HG03196 (cell line): Measurements from ENCODE around the gene CLASP1.

Source experiments
- ATAC-seq: cut with Tn5 transposase; IDR thresholded peaks from one replicate; pipeline ENCODE4 v1.9.1; 2021; ENCODE audit not compliant: unreplicated experiment

CLASP1 gene

DNA sequence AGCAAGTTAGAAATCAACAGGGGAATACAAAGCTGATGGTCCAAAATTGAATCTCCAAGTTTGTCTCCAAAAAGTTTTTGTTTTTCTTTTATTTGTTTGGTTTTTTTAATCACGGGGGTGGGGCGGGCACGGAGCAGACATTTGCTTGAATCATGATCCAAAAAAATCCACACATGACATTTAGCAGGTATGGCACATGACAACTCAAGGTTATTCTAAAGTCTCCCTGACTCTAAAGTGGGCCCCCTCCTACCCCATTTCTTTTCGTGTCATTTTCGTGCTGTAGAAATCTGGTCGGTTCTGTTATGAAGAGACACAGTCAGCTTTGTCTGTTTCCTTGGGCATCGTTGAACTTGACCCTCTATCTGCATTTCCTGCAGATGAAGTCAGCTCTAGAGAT lies 104.0 kb downstream of the CLASP1 start:
- no peak for ATAC-seq

DNA sequence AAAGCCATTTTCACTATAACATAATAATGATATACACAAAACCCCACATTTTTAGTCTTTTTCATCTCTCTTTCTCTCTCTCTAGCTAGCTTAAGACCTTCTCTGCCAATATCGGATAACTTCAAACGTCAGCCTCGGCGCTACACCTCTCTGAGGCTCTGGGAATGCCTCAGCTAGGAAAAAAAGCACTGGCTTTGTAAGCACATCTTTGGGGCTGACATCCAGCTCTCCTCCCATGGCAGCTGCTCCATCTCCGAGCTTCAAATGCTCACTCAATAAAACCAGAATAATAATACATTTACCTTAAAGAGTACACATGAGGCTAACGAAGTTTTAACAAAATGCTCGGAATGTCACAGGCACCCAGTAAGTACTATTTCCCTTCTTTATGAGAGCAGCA lies 107.8 kb downstream of the CLASP1 start:
- ATAC-seq: no peak

DNA sequence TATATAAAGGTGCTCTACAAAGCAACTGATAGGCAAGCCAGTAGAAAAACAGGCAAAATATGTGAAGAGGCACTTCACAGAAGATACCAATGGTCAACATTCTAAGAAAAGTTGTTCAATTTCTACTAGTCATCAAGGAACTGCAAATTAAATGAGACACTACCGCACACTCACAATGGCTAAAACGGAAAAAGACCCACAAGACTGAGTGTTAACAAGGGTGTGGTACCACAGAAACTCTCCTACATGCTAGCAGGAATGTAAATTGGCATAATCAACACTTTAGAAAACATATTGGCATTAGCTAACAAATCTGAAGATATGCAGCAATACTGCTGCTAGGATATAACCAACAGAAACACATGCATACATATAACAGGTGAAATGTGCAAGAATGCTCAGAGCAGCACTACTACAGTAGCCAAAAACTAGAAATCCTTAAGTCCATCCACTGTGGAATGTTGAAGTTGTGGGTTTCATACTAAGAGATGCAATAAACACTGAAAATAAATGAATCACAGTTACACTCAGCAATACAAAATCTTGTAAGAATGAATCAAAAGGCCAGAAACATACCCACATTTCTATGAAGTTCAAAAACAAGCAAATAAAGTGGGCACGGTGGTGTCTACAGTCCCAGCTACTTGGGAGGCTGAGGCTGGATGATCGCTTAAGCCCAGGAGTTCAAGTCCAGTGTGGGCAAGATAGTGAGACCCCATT lies 109.4 kb downstream of the CLASP1 start:
- ATAC-seq: no peak

DNA sequence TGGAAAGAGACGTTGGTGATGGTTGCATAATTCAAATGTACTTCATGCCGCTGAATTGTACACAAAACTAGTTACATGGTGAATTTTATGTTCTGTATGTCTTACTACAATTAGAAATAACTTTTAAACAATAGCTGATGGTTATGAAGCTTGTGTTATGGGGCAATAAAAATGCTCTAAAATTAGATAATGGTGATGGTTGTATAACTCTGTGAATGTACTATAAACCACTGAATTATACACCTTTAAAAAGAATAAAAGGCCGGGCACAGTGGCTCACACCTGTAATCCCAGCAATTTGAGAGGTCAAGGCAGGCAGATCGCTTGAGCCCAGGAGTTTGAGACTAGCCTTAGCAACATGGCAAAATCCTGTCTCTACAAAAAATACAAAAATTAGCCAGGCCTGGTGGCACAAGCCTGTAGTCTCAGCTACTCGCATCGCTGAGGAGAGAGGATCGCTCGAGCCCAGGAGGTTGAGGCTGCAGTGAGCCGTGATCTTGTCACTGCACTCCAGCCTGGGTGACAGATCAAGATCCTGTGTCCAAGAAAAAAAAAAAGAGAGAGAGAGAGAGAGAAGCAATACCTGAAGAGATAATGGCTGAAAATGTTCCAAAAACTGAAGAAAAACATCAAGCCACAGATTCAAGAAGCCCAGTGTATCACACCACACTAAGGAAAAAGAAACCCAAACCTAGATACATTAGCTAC lies 112.3 kb downstream of the CLASP1 start:
- no peak for ATAC-seq

DNA sequence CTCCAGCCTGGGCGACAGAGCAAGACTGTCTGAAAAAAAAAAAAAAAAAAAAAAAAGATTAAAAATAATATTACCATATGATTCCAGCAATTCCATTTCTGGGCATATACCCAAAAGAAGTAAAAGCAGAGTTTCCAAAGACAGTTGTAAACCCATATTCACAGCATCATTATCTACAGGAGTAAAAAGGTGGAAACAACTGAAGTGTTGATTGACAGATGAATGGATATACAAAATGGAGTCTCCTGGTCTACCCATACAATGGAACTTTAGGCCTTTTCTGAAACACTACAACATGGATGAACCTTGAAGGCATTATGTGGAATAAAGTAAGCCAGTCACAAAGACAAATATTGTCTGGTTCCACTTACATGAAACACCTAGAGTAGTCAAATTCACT lies 112.9 kb downstream of the CLASP1 start:
- ATAC-seq: no peak

DNA sequence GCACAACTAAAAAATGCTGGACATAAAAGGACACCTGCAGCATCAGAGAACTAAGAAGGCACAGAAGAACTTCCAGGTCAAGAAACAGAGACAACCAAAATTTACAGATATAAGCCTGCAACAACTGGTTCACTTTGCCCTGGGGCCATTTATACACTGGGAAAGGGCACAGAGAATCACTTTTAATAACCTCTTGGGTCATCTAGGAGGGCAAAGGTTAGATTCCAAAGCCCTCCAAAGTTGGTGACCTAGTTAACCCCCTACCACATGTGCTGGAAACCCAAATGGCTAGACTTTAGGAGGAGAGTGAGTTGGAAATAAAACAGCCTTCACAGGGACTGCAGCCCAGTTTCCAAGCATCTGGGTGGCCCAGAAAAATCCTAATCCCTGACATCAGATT lies 115.3 kb downstream of the CLASP1 start:
- no peak for ATAC-seq

DNA sequence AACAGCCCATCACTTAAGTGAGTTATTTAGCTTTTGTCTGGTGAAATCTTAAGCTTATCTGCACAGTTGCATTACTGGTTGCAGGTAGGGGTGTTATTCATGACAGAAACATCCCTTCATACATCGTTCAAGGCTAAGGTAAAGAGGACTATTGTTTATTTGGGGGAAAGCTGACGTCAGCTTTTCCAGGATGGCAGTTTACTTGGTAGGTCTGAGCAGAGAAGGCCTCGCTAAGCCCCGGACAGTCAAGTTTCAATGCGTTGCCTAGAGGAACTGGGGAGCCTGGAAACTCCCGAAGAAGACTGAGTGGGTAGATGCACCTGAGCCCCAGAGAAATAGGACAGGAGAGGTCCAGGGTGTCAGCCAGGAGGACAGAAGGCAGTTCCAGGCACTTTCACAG lies 116.4 kb downstream of the CLASP1 start:
- ATAC-seq: no peak

DNA sequence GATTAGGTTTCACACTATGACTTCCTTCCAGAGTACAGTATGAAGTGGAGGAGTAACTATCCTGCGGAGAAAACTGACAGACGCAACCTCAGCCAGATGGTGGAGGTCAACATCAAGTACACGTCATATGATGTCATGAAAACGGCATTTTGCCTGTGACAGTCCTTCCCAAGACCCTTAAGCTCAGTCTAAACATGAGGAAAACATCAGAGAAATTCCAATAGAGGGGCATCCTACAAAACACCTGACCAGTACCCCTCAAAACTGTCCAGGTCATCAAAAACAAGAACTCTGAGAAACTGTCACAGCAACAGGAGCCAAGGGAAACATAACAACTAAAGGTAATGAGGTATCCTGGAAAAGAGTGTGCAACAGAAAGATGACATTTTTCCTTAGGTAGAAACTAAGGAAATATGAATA lies 116.9 kb downstream of the CLASP1 start:
- no peak for ATAC-seq

DNA sequence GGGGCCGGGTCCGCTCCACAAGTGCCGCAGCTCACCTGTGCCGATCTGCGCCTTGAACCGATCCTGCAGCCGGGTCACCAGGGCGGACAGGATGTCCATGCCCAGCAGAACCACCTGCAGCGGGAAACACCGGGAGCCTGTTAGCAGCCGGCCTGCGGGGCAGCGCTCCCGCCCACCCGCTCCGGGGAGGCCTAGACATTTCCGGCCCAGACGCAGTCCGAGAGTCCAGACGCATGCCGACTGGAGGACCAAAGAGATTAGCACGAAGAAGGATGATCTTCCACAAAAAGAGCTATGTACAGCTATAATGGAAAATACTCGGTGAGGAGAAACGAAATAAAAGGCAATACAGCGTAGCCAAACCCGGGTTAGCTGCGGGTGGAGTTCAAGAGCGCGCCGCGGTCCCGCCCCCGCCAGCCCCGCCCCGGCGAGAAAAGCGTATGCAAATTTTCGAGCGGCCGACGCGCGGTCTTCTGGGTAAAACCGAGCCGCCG lies 119.0 kb downstream of the CLASP1 start:
- peak; percentile 64 for ATAC-seq

DNA sequence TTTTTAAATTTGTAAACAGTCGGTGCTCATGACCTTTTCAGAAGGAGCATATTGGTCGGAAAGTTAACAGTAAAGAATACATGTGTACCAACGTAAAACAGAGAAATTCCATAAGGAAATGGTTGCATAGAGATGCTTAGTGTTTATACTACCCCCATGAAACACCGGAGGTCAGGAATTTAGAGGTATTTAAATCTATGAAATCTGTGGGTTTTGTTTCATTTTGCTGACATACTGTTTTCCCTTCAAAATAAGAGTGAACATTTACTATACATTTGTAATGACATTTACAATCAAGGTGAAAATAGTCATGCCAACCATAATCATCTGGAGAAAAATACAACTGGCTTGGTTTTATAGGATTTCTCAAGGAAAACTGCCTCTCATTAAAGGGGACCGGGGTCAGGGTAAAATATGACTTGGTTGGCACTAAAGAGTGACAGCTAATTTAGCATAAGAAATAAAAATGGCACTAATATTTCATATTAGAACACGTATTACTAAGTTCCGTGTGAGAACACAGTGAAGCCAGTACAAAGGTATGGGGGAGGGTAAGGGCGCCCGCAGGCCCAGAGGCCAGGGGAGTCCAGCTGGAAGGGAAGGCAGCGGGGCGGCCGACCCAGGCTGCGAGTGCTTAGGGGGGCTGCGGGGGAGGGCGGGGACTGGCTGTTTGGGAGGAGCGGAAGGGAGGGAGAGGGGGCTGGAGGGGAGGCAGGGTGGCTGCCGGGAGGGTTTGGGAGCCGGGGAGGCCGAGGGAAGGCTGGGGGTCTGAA lies 119.6 kb downstream of the CLASP1 start:
- ATAC-seq: peak; percentile 4

DNA sequence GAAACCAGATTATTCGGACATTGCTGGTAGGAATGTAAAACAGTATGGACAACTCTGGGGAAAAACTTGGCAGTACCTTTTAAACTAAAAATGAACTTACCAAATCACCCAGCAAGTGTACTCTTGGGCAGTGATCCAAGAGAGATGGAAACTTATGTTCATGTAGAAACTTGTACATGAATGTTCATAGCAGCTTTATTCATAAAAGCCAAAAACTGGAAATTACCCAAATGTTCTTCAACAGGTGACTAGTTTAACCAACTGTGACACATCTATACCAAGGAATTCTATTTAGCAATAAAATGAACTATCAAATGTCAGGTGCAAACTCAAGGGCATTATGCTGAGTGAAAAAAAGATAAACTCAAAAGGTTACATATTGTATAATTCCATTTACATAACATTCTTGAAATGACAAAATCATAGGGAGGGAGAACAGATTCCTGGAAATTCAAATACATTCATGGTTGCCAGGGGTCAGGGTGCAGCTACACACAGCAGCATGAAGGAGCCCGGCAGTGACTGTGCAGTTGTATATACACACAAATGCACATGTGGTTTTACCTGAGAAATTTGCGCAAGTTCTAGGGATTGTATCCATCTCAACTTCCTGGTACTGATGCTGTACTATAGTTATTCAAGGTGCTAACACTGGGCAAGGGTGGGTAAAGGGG lies 122.1 kb downstream of the CLASP1 start:
- no peak for ATAC-seq

DNA sequence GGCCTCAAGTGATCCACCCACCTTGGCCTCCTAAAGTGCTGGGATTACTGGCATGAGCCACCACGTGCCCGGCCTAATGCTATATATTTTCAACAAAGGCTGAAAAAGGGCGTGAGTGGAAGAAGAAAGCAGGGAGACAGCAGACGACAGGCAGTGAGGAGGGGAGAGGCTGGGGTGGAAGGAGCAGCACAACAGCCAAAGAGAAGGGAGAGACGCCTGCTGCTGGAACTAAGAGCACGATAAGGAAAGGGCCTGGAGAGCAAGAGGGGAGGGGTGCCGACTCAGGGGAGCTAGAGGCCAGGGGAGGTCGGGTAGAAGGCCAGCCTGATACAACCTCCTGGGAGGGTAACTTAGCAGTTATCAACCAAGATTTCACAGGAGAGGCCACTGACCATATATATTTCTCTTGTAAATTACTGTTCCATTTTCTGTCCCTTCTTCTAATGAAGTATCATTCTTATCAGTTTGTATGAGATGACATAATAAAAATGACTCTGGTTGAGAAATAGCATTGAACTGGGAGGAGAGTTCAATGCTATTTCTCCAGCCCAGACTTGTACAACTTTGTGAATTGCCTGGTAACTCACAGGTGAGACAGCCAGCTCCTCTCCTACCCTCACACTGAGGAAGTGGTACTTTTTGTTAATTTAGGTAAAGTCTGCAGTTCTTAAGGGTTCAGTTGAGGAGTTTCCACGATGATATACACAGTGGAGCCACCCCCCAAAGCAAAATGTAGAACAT lies 124.4 kb downstream of the CLASP1 start:
- no peak for ATAC-seq

DNA sequence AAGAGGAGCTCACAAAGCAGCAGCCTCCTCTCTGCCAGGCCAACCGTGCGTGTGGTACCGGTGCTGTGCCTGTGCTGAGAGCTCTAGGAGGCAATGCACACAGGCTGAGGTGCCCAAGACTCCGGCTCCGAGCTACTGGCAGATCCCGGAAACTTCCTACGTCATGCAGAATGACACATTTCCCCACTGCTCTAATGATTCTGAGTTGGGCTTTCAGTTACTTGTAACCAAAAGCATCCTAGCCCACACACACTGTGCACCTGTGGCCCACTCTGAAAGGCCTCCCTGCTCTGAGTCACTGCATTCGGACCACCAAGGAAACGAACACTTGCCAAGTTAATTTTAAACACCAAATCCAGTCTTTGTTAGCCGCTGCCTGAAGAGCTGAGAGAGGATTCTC lies 127.9 kb downstream of the CLASP1 start:
- no peak for ATAC-seq

DNA sequence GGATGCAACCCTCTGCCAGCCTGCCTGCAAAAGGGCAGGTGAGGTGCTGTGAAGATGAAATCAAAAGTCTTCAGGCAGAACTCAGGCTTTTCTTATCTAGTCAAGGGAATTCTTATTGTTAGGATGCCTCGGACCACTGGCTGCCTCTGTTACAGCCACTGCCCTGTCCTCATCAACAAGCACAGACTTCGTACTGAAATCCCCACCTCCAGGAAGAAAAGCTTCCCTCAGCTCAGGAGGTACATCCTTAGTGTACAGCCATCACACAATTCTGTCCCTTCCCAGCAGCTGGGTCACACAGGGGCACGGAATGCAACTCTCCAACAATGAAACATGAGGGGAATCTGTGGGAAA lies 128.6 kb downstream of the CLASP1 start:
- no peak for ATAC-seq

DNA sequence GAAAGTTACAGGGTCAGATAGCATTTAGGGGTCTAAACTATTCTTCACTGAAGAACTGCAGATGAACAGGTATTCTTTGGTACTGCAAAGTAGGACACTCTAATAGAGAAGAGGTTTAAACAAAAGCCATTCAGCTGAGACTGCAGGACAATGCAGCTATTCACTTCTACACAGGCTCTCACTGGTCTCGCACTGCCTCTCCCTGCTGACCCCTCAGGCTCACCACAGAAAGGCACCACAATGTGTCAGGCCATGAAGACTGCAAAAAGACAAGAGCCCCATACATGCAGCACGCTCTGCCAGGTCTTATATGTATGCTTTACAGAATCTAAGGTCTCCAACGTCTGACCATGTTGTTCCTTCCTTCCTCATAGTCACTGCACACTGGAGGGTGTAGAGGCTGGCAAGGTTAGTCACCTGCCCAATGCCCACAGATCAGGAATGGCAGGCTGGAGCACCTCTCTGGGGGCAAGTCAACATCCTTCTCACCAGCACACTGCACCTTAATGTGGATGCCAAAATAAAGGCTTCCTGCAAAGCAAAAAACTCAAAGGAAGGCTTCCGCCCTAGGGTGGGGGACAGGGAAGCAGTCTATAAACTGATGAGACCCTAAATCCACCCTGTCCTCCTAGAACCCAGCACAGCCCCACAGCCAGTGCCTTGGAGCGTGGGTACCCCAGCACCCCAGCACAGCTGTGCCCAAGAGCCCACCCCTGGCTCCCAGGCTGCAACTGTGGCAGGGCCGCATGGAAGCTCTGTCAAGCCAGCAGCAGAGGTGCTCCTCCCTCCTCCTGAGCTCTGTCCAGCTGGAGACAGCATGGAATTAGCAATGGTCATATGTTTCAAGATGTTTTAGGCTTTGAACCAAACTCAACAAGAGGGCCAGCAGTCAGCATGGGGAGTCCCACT lies 129.3 kb downstream of the CLASP1 start:
- no peak for ATAC-seq

DNA sequence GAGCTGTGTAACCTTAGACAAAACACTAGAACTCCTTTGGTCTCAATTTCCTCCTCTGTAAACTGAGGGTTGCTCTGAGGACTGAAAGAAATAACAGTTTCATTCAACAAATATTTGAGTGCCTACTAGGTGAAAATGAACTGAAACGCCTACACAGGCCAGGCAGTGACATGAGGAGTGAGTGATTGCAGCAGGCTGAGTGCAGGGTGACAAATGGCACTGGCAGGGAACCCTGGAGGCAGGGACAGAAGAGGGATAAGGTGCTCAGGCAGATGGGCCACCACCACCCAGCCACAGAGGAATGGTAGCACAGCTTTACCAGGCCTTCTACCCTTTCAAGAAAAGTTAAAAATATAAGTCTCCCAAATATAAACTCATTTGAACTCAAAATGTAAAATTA lies 130.1 kb downstream of the CLASP1 start:
- no peak for ATAC-seq

DNA sequence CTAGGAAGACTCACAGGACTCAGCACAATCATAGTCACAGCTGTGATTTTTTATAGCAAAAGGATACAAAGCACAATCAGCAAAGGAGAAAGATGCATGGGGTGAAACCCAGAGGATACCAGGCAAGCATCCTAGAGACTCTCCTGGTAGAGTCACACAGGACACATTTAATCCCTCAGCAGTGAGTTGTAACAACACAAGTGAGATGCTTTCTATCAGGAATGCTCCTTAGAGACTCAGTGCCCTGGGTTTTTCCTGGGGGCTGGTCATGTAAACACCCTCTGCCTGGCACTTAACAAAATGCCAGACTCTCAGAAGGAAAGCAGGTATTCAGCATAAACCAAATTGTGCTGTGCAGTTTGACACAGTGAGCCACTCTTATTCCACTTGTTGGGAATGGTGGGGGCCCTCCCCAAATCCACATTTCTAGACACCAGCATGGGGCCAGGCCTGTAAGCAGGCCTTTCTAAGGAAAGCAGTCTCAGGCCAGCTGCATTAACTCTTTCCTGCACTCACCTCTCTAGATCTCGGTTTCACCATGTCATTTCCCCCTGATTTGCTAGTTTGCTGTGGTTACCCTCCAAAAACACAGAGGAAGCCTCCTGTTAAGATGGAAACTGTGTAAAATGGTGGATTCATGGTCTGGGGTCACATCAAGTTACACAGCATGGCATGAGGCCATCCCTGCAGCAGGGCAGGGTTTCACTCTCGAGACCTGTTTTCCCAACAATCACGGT lies 135.5 kb downstream of the CLASP1 start:
- ATAC-seq: no peak

DNA sequence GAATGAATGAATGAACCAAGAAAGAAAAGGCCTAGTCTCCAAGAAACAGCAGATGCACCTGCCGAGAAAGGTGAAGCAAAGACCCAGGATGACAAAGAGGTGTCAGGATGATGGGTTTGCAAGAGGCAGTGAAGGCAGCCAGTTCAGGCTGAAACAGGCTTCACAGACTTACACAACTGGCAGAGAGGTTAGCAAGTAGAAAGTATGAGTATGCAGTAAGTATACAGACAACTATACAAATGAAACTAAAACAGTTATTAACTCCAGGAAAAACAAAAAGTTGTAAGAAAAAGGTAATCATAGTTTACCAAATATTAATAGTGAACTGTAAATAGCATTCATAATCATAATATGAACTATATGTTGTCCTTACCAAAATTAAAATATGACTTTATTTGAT lies 138.4 kb downstream of the CLASP1 start:
- no peak for ATAC-seq

DNA sequence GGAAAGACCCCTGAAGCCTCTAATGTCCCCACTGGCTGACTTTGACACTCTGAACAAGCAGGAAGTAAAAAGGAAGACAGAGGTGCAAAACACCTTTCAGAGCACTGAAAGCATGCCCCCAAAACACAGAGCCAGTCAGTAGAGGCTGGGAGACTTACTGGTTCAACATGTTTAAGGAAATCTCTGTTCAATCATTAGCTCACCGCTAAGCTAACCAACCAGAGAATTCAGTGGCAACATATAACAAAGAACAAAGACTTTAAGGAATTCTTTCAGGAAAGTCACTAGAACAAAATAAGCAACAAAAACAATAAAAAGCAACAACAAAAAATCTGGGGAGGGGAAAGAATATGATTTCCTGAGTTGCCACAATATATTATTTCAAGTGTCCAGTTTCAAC lies 142.6 kb downstream of the CLASP1 start:
- ATAC-seq: no peak
